Measurements from ENCODE around the gene DPM2.

Gene DPM2

GRCh38 chr9:127934248-127934647, 3.4 kb downstream of the DPM2 start:
- DNase-seq = no peak

- peak; percentile 51 for DNase-seq
These were observed 6.4 kb downstream of the DPM2 start for GRCh38 chr9:127931092-127931881.

- peak; percentile 84 for DNase-seq
These were observed 7.2 kb downstream of the DPM2 start, which contains the start of gene PIP5KL1 for GRCh38 chr9:127930231-127931091. PIP5KL1 (minus strand) TSS chr9:127930777; CDS start chr9:127930752, 25 bp downstream.

GRCh38 chr9:127929625-127929979, 8.1 kb downstream of the DPM2 start:
- no peak for DNase-seq

- DNase-seq = no peak
These were observed 8.7 kb downstream of the DPM2 start for GRCh38 chr9:127928676-127929624.

- DNase-seq = no peak
These were observed 9.5 kb downstream of the DPM2 start for GRCh38 chr9:127927988-127928675.

- DNase-seq = peak; percentile 82
These were observed 10.3 kb downstream of the DPM2 start for GRCh38 chr9:127927201-127927987.

- peak; percentile 39 for DNase-seq
These were observed 10.8 kb downstream of the DPM2 start for GRCh38 chr9:127926906-127927200.

- DNase-seq = no peak
These were observed 11.4 kb downstream of the DPM2 start for GRCh38 chr9:127925959-127926905.

GRCh38 chr9:127924736-127925444, 12.8 kb downstream of the DPM2 start:
- DNase-seq = no peak

- no peak for DNase-seq
These were observed 13.9 kb downstream of the DPM2 start for GRCh38 chr9:127923771-127924170.

GRCh38 chr9:127923046-127923445, 14.6 kb downstream of the DPM2 start:
- DNase-seq = no peak

- peak; percentile 83 for DNase-seq
These were observed 16.0 kb downstream of the DPM2 start for GRCh38 chr9:127921557-127922120.

- no peak for DNase-seq
These were observed 16.9 kb downstream of the DPM2 start for GRCh38 chr9:127920794-127921193.

- DNase-seq = peak; percentile 65
These were observed 18.3 kb downstream of the DPM2 start for GRCh38 chr9:127919253-127919815.

GRCh38 chr9:127918183-127919107, 19.2 kb downstream of the DPM2 start:
- DNase-seq = no peak

- DNase-seq = no peak
These were observed 20.1 kb downstream of the DPM2 start for GRCh38 chr9:127917603-127918002.

Data from stimulated activated CD4-positive, alpha-beta T cell treated with anti-CD3 and anti-CD28 coated beads, Interleukin-15, amount 100 ng/mL, for 24 hours (primary cell).